Skin epidermis (tissue), 12 donors: ENCODE measurements around the gene FBXO11.
"Not testable (repeated sequence)": the region's sequence is repeated elsewhere in the genome, so short reads cannot be mapped to it uniquely, and the experiment has no call there.

Source experiments
- H3K27ac ChIP-seq, 21 experiments: fragments of 200-600 bp; sonication (generic) in 11 of 21; one replicate each; pipeline ENCODE4 v1.5.0; 2020; ENCODE audit warnings: mild to moderate bottlenecking in 3 of 21, inconsistent platforms in 2 of 21, moderate library complexity in 2 of 21
- H3K4me3 ChIP-seq, 7 experiments: fragments of 200-600 bp; sonication (generic) in 2 of 7; one replicate each; pipeline ENCODE4 v1.5.0; 2020; ENCODE audit warnings: inconsistent platforms in 2 of 7, mild to moderate bottlenecking in 2 of 7, moderate library complexity in 1 of 7

Gene FBXO11

GRCh38 chr2:47864566-47864965 is 41.7 kb downstream of the FBXO11 start:
- Histone ChIP-seq H3K27ac (no peak overlapping the region), H3K4me3 (no peak overlapping the region)

- Histone ChIP-seq H3K4me3 (no peak overlapping the region), H3K27ac (no peak overlapping the region)
These were observed 43.3 kb downstream of the FBXO11 start for GRCh38 chr2:47862949-47863348.

- H3K27ac ChIP-seq: not testable (repeated sequence)
These were observed 53.1 kb downstream of the FBXO11 start for GRCh38 chr2:47853067-47853777.

GRCh38 chr2:47850198-47850597 is 56.1 kb downstream of the FBXO11 start:
- Histone ChIP-seq H3K4me3 (no peak overlapping the region), H3K27ac (no peak overlapping the region)

More at GRCh38 chr2:47853067-47853777, 53.1 kb downstream of the FBXO11 start:
- not testable (repeated sequence) for H3K4me3 ChIP-seq

GRCh38 chr2:47849368-47849767 is 56.9 kb downstream of the FBXO11 start:
- no peak overlapping the region for H3K4me3 ChIP-seq
- no peak overlapping the region for H3K27ac ChIP-seq

- H3K4me3 ChIP-seq: no peak overlapping the region
- H3K27ac ChIP-seq: no peak overlapping the region
These were observed 62.1 kb downstream of the FBXO11 start for GRCh38 chr2:47844162-47844561.

GRCh38 chr2:47843407-47843806 is 62.9 kb downstream of the FBXO11 start:
- Histone ChIP-seq H3K27ac (no peak overlapping the region), H3K4me3 (no peak overlapping the region)

- no peak overlapping the region for H3K4me3 ChIP-seq
- H3K27ac ChIP-seq: no peak overlapping the region
These were observed 63.5 kb downstream of the FBXO11 start for GRCh38 chr2:47842846-47843245.

- Histone ChIP-seq H3K27ac (no peak overlapping the region), H3K4me3 (no peak overlapping the region)
These were observed 67.6 kb downstream of the FBXO11 start for GRCh38 chr2:47838686-47839085.

GRCh38 chr2:47838249-47838648 is 68.0 kb downstream of the FBXO11 start:
- no peak overlapping the region for H3K27ac ChIP-seq
- H3K4me3 ChIP-seq: no peak overlapping the region

- H3K4me3 ChIP-seq: no peak overlapping the region
- H3K27ac ChIP-seq: no peak overlapping the region
These were observed 72.8 kb downstream of the FBXO11 start for GRCh38 chr2:47833516-47833968.

- Histone ChIP-seq H3K27ac (no peak overlapping the region), H3K4me3 (no peak overlapping the region)
These were observed 83.8 kb downstream of the FBXO11 start for GRCh38 chr2:47822518-47822917.

GRCh38 chr2:47819834-47820233 is 86.5 kb downstream of the FBXO11 start:
- no peak overlapping the region for H3K27ac ChIP-seq
- H3K4me3 ChIP-seq: no peak overlapping the region

GRCh38 chr2:47818777-47819176 is 87.5 kb downstream of the FBXO11 start:
- no peak overlapping the region for H3K4me3 ChIP-seq
- H3K27ac ChIP-seq: no peak overlapping the region

- H3K4me3 ChIP-seq: no peak overlapping the region
- no peak overlapping the region for H3K27ac ChIP-seq
These were observed 90.5 kb downstream of the FBXO11 start for GRCh38 chr2:47815764-47816163.

- no peak overlapping the region for H3K4me3 ChIP-seq
- H3K27ac ChIP-seq: no peak overlapping the region
These were observed 94.6 kb downstream of the FBXO11 start for GRCh38 chr2:47811668-47812067.

- Histone ChIP-seq H3K27ac (no peak overlapping the region), H3K4me3 (no peak overlapping the region)
These were observed 95.4 kb downstream of the FBXO11 start for GRCh38 chr2:47810850-47811249.

- H3K27ac ChIP-seq: no peak overlapping the region
- H3K4me3 ChIP-seq: no peak overlapping the region
These were observed 96.4 kb downstream of the FBXO11 start for GRCh38 chr2:47809903-47810302.

- no peak overlapping the region for H3K4me3 ChIP-seq
- H3K27ac ChIP-seq: no peak overlapping the region
These were observed 97.7 kb downstream of the FBXO11 start for GRCh38 chr2:47808614-47809013.

GRCh38 chr2:47805850-47806249 is 100.4 kb downstream of the FBXO11 start:
- no peak overlapping the region for H3K4me3 ChIP-seq
- no peak overlapping the region for H3K27ac ChIP-seq

GRCh38 chr2:47803770-47804169 is 102.5 kb downstream of the FBXO11 start:
- Histone ChIP-seq H3K27ac (no peak overlapping the region), H3K4me3 (no peak overlapping the region)

GRCh38 chr2:47803363-47803762 is 102.9 kb downstream of the FBXO11 start:
- H3K4me3 ChIP-seq: no peak overlapping the region
- no peak overlapping the region for H3K27ac ChIP-seq
